ENCODE data around the gene HHIPL1.

DNA sequence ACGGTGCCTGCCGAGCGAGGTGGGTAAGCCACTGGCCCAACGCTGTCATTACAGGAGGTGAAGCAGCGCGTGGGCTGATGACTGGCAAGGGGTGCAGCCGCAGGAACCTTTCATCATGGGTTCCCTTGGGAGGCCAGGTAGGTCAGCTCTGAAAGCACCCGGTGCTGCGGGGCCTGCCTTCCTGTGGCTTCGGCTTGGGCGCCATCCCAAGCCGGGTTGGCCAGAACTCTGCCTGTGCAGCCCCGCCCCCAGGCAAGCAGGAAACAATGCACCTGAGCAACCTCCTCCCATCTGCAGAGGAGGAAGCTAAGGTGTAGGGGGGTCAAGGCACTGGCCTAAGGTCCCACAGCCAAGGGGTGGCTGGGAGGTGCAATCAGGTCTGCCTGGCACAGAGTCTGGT lies 20.0 kb upstream of the HHIPL1 start:
- no peak for TF ChIP-seq EZH2 (IDR thresholded peaks at IDR 0.05; ENCODE audit: insufficient read depth, low read length)
- TF ChIP-seq, protein P1, sequence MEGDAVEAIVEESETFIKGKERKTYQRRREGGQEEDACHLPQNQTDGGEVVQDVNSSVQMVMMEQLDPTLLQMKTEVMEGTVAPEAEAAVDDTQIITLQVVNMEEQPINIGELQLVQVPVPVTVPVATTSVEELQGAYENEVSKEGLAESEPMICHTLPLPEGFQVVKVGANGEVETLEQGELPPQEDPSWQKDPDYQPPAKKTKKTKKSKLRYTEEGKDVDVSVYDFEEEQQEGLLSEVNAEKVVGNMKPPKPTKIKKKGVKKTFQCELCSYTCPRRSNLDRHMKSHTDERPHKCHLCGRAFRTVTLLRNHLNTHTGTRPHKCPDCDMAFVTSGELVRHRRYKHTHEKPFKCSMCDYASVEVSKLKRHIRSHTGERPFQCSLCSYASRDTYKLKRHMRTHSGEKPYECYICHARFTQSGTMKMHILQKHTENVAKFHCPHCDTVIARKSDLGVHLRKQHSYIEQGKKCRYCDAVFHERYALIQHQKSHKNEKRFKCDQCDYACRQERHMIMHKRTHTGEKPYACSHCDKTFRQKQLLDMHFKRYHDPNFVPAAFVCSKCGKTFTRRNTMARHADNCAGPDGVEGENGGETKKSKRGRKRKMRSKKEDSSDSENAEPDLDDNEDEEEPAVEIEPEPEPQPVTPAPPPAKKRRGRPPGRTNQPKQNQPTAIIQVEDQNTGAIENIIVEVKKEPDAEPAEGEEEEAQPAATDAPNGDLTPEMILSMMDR (IDR thresholded peaks at IDR 0.05; ENCODE audit: insufficient read depth, low read depth, low read length) = no peak
